ENCODE results near the gene PLXNA4.

- TF ChIP-seq SP1 (IDR thresholded peaks at IDR 0.05): no peak
- TF ChIP-seq CTCF (IDR thresholded peaks at IDR 0.05; ENCODE audit: low read depth, low read length, missing input control): no peak
- no peak for TF ChIP-seq TAF1 (conservative IDR thresholded peaks at IDR 0.05)
These were observed 21.8 kb downstream of the PLXNA4 start for GRCh38 chr7:132554446-132554845.
